ENCODE measurements around the gene TRMT1. TPM values are rescaled to one million over a fixed set of nuclear protein-coding genes. Genes with fewer than 3 reads are reported as not detected.

The TRMT1 gene
- total and polyA plus RNA-seq, 7 donors = 31.6 to 87.1 (median 42.3) TPM

DNA sequence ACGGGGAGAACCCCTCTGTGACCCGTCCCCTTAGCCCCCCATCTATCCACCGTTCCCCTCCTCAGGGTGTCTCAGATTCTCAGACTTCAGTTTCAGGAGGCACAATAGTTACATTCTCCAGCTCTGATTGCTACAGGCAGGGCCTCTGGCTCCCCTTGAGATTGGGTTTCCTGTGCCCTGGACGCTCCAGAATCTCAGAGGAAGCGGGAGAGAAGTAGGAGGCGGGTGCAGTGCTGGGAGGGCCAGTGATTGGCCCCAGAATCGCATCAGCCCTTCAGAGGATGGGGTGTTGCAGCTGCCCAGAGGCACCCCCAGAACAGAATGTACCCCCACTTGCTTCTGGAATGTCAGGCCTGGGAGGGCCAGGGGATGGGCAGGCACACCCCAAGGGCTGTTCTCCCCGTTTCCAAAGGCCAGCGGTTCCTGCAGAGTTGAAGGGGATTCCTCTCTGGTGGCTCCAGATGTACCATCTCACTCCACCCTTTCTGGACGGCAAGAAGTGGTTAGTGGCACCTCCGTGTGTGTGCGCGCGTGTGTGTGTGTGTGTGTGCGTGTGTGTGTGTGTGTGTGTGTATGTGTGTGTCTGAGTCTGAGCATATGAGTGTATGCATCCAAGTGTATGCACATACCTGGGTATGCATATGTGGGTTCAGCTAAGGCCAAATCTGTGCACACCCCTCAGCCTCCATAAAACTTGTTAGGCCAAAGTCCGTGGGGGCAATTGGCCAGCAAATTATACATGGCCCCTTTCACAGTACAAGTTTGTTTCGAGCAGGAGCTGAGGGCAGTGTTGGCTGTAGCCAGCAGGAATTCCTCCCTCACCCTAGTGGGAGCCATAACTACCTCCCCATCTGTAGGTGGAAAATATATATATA lies 49.4 kb downstream of the TRMT1 start:
- 31 to 47% (median 32%) methylated on average over 17 of the region's 17 CpGs for WGBS, 3 donors
- Histone ChIP-seq H3K9me3 (no peaks in the 10 kb centered on the region), H3K27ac (peak overlapping the region; percentile 90), H3K36me3 (ENCODE audit: insufficient read depth in 1 of 2, low read depth in 1 of 2) (no peaks in the 10 kb centered on the region), H3K4me1 (peaks cover 97% of the 10 kb centered on the region), H3K27me3 (ENCODE audit: insufficient read depth in 3 of 3, low read length in 2 of 3) (no peaks in the 10 kb centered on the region), H3K4me3 (peak overlapping the region; percentile 7)
- DNase-seq = peak in 1 of 2 donors; percentile 64
- TF ChIP-seq, protein P1, sequence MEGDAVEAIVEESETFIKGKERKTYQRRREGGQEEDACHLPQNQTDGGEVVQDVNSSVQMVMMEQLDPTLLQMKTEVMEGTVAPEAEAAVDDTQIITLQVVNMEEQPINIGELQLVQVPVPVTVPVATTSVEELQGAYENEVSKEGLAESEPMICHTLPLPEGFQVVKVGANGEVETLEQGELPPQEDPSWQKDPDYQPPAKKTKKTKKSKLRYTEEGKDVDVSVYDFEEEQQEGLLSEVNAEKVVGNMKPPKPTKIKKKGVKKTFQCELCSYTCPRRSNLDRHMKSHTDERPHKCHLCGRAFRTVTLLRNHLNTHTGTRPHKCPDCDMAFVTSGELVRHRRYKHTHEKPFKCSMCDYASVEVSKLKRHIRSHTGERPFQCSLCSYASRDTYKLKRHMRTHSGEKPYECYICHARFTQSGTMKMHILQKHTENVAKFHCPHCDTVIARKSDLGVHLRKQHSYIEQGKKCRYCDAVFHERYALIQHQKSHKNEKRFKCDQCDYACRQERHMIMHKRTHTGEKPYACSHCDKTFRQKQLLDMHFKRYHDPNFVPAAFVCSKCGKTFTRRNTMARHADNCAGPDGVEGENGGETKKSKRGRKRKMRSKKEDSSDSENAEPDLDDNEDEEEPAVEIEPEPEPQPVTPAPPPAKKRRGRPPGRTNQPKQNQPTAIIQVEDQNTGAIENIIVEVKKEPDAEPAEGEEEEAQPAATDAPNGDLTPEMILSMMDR (IDR thresholded peaks at IDR 0.05) = no peak
- ATAC-seq = peak in 1 of 4 donors; percentile 21
- intact Hi-C loops (cut with DNase I) = no loop called here

DNA sequence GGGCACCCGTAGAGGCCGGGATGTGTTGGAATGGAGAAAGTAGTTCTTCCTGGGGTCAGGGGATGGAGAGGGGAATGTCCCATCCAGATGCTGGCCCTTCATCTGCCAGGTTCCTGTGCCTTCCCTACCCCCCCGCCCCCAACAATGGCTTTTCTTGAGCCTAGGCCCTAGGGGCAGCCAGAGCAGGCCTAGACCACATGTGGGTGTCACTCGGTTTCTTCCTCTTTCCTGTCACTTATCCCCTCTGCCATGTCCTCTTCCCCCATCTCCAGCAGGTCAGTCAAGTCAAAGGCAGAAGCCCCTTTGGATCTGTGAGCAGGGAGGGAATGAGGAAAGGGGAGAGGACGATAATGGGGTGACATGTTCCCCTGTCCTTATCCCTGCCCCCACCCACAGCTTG lies 50.3 kb downstream of the TRMT1 start:
- peak overlapping the region; percentile 36 for H3K4me3 ChIP-seq
- peak overlapping the region; percentile 81 for H3K27ac ChIP-seq
- ATAC-seq (no peak), DNase-seq (no peak)
- peaks cover 97% of the 10 kb centered on the region for H3K4me1 ChIP-seq
- intact Hi-C loops (cut with DNase I) = no loop called here
- H3K27me3 ChIP-seq (ENCODE audit: insufficient read depth in 3 of 3, low read length in 2 of 3) = no peaks in the 10 kb centered on the region
- H3K9me3 ChIP-seq = no peaks in the 10 kb centered on the region
- 32 to 57% (median 45%) methylated on average over 4 to 5 of the region's 5 CpGs for WGBS, 3 donors
- no peaks in the 10 kb centered on the region for H3K36me3 ChIP-seq (ENCODE audit: insufficient read depth in 1 of 2, low read depth in 1 of 2)
- TF ChIP-seq, protein P1 (IDR thresholded peaks at IDR 0.05) = no peak

DNA sequence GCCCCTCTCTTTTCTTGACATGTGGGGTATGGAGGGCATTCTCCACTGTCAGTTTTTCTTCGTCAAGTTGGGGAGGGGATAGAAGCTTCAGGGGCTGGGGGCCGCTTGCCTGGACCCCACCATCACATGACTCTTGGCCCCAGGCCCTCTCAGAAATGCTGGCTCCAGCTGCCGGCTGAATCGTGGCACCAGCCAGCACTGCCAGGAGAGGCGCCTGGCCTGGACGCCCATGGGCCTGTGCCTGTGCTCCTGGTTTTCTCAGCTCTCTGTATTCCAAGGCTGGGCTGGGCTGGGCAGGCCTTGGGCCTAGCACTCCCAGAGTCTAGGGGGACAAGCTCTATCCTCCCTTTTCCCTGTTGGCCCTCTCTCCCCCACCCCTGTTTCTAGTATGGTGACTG lies 52.4 kb downstream of the TRMT1 start:
- 27 to 40% (median 38%) methylated on average over 6 of the region's 6 CpGs for WGBS, 3 donors
- H3K4me1 ChIP-seq = peaks cover 96% of the 10 kb centered on the region
- intact Hi-C loops (cut with DNase I) = loop anchor here in 1 of 2 donors (5.0 kb wide), 1 partner anchor 37 kb away; no protein-coding TSS in a partner anchor
- TF ChIP-seq, protein P1 (IDR thresholded peaks at IDR 0.05) = no peak
- H3K27ac ChIP-seq = peak overlapping the region; percentile 81
- DNase-seq (peak; percentile 64 to 87), ATAC-seq (peak; percentile 60 to 69 (median 66))
- no peaks in the 10 kb centered on the region for H3K27me3 ChIP-seq (ENCODE audit: insufficient read depth in 3 of 3, low read length in 2 of 3)
- no peaks in the 10 kb centered on the region for H3K9me3 ChIP-seq
- no peaks in the 10 kb centered on the region for H3K36me3 ChIP-seq (ENCODE audit: insufficient read depth in 1 of 2, low read depth in 1 of 2)
- peak overlapping the region; percentile 36 for H3K4me3 ChIP-seq

DNA sequence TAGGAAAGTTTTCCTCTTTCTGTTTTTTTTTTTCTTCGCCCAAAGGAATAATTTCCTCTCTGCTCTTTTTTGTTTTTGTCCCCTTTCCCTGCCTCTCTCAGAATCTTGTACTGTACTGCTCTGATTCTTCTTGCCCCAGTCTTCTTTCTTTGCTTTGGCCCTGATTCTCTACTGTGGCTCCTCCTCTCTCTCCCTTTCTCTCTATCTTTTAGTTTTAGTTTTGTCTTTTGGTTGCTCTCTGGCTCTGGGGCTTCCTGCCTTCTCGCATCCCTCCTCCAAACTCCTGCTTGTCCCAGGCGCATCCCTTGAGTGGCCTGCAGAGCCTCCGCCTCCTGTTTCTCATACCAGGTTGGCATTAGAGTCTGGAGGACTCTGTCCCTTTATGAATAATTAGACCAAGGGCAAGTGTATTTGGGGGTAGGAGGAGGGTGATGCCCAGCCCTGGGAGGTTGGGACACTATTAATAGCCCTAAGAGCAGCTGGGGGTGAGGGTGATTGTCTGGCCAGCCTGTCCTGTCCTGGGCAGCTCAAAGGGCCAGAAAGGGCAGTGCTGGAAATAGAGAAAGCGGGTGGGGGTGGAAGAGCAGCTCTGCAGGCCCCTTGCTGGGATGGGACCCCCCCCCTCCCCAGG lies 53.0 kb downstream of the TRMT1 start:
- peak overlapping the region; percentile 36 for H3K4me3 ChIP-seq
- ATAC-seq (peak; percentile 83 to 89 (median 88)), DNase-seq (peak; percentile 69 to 88)
- TF ChIP-seq, protein P1 (IDR thresholded peaks at IDR 0.05) = no peak
- H3K27ac ChIP-seq = peak overlapping the region; percentile 81
- intact Hi-C loops (cut with DNase I) = loop anchor here in 1 of 2 donors (2.0 to 5.0 kb wide), 2 partner anchors 36 to 79 kb away; no protein-coding TSS in a partner anchor
- H3K4me1 ChIP-seq = peaks cover 96% of the 10 kb centered on the region
- H3K36me3 ChIP-seq (ENCODE audit: insufficient read depth in 1 of 2, low read depth in 1 of 2) = no peaks in the 10 kb centered on the region
- no peaks in the 10 kb centered on the region for H3K27me3 ChIP-seq (ENCODE audit: insufficient read depth in 3 of 3, low read length in 2 of 3)
- no peaks in the 10 kb centered on the region for H3K9me3 ChIP-seq
- WGBS, 3 donors = 28 to 29% (median 29%) methylated on average over 5 of the region's 5 CpGs
